COLO668 (cell line): ENCODE measurements around the gene TRMT1.

Experiments
- DNase-seq: peaks from one replicate; lab custom pipeline; 2025; ENCODE audit not compliant: unreplicated experiment; lab: John Stamatoyannopoulos, UW

TRMT1 gene

GRCh38 chr19:13127811-13128575 lies 11.5 kb upstream of the TRMT1 start:
- DNase-seq = no peak

- no peak for DNase-seq
Observed at GRCh38 chr19:13127051-13127450, 10.5 kb upstream of the TRMT1 start.

GRCh38 chr19:13122980-13123957 lies 6.7 kb upstream of the TRMT1 start:
- no peak for DNase-seq

- no peak for DNase-seq
Observed at GRCh38 chr19:13122275-13122878, 5.8 kb upstream of the TRMT1 start.

GRCh38 chr19:13121551-13122274 lies 5.2 kb upstream of the TRMT1 start:
- DNase-seq = no peak

GRCh38 chr19:13120817-13121216 lies 4.3 kb upstream of the TRMT1 start:
- DNase-seq = no peak

GRCh38 chr19:13120031-13120430 lies 3.5 kb upstream of the TRMT1 start:
- no peak for DNase-seq

GRCh38 chr19:13119627-13120026 lies 3.1 kb upstream of the TRMT1 start:
- DNase-seq = no peak

GRCh38 chr19:13118424-13119193 lies 2.1 kb upstream of the TRMT1 start:
- DNase-seq = peak; percentile 76

- DNase-seq = peak; percentile 95
Observed at GRCh38 chr19:13117772-13118423, 1.4 kb upstream of the TRMT1 start, which contains the start of gene NACC1. Gene NACC1 (plus strand): TSS chr19:13118264. CDS start chr19:13135208, 16,944 bp downstream.

GRCh38 chr19:13117176-13117771 lies 734 bp upstream of the TRMT1 start:
- DNase-seq = no peak

GRCh38 chr19:13115936-13116281 lies 631 bp downstream of the TRMT1 start:
- DNase-seq = no peak

GRCh38 chr19:13112555-13112954 lies 4.0 kb downstream of the TRMT1 start:
- no peak for DNase-seq

GRCh38 chr19:13110099-13110610 lies 6.4 kb downstream of the TRMT1 start:
- no peak for DNase-seq

GRCh38 chr19:13109361-13110098 lies 7.0 kb downstream of the TRMT1 start:
- no peak for DNase-seq

GRCh38 chr19:13104848-13105711 lies 11.5 kb downstream of the TRMT1 start:
- no peak for DNase-seq

- DNase-seq = no peak
Observed at GRCh38 chr19:13104360-13104847, 12.1 kb downstream of the TRMT1 start.
